Epidermal melanocyte (primary cell): Measurements from ENCODE around the gene MINDY3.

ENCODE experiments used
- DNase-seq: peaks from one replicate; pipeline ENCODE4 v3.0.0; 2011; ENCODE audit warnings: low spot score; ENCODE audit not compliant: insufficient read length

MINDY3 gene

GRCh38 chr10:15808204-15808797, 52.0 kb downstream of the MINDY3 start:
- DNase-seq = no peak

DNA sequence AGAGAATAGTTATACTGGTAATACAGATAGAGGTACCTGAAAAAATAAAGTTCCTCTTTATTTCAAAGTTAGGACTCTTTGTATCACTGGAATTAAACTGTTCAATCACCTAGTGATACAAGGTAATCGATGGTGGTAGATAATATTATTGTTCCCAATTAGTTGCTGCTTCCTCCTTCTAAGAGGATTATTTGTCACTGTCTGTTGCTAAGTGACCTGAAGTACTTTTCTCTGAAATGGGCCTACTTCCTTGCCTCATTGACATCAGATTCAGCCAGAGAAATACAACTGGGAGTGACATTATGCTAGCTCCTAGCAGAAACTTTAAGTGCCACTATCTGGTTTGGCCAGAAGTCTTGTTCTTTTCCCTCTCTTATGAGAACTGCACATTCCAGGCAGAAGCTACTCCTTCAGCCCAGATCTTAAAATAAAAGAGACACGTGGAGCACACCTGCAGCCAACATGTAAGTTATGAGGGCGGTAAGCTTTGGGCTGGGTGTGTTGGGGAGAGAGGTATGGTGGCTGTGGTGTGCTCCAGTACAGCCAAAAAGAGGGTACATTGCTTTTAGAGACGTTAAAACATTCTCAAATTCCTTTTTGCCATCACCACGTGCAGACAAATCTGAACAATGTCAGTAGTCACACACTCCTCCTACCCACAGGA, 54.8 kb downstream of the MINDY3 start:
- DNase-seq = no peak

GRCh38 chr10:15804109-15804508, 56.2 kb downstream of the MINDY3 start:
- no peak for DNase-seq

DNA sequence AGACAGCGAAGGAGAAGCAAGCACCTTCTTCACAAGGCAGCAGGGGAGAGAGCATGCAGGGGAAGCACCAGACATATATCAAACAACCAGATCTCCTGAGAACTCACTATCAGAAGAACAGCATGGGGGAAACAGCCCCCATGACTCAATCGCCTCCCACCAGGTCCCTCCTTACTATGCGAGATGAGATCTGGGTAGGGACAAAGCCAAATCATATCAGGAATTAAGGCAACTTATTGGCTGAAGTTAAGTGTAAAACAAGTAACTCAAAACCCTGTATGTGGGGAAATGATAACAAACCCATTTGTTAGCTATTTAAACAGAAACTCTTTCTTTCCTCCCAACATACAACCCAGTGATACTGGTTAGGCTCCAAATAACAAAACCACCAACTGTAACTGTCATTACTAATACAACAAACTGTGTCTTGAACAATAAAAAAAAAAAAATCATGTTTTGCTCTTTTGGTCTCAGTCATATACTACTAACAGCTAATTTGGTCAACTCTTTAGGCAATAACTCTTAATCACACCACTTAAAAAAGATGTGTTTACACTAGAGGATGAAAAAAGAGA, 57.8 kb downstream of the MINDY3 start:
- DNase-seq = no peak

DNA sequence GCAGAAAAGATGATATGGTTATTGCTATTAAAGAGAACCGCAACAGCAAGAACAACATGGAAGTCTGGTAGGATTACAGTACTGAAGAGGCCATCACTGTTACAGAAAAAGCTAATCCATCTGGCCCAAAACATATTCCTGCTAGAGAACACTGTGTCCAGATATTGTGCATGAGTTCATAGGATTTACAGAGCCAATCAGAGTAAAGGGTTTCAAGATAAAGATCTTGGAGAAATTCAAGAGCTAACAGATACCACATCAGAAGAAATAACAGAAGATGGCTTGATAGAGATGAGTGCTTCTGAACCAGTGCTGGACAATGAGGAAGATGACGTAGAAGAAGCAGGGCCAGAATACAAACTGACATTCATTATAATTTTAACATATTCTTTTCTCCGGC, 58.7 kb downstream of the MINDY3 start:
- DNase-seq = no peak

DNA sequence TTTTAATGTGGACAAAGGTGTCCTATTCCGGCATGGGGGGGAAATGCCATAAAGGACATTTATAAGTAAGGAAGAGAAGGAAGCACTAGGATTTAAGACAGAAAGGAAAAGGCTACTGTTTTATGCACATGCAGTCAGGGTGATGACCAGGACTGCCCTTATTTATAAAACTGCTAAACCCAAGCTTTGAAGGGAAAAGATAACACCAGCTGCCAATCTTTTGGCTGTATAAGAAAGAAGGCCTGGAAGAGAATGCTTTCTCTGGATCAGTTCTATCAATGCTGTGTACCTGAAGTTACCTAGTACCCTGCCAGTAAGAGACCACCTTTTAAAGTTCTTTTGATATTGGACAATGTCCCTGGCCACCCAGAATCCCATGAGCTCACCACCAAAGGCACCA, 59.2 kb downstream of the MINDY3 start:
- DNase-seq = no peak

DNA sequence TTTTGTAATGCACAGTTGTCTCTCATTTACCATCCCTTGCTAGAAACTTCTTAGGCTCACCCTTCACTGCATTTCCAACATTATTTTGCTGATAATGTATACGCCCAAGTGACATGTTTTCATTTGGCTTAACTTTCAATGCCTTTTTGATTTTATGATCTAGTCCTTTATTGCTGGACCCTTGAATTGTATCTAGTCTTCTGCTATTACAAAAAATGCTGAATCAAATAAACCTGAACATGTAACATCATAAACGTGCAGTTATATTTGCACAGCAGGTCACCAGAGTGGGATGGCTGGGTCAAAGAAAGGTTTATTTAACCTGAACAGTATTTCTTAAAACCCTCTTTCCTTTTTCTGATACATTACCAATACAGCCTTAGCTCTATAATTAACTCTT, 63.0 kb downstream of the MINDY3 start:
- no peak for DNase-seq

- no peak for DNase-seq
Observed at GRCh38 chr10:15796762-15797161, 63.5 kb downstream of the MINDY3 start.

- no peak for DNase-seq
Observed at GRCh38 chr10:15796098-15796759, 64.1 kb downstream of the MINDY3 start.

DNA sequence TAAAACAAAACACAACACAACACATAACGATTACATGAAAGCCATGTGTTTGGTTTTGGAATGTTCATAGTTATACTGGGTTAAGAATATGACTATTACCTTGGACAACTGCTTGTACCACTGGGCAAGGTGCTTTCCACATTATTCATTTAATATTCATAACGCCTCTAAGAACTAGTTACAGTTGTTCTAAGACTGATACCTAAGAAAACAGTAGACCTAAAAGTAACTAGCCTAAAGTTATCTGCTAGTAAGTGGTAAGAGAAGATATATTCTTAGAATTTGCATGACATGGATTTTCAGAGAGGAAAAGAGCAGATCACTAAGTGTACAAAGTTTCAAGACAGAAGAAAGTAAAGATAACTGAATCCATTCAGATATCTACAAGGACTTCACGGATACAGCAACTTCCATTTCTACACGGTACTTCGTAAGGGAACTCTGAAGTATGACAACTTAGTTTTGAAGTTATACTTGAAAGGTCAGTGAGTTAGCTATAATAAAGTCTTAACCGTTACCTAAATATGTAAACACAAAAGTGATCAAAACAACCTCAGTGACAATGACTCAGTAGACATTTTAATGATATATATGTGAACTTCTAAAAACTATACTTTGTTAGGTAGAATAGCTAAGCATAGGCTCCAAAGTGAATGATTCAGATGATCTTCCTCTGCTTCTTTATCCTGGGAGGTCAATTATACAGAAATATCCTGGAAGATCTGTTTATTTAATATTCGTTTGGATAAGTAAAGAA, 65.1 kb downstream of the MINDY3 start:
- no peak for DNase-seq

DNA sequence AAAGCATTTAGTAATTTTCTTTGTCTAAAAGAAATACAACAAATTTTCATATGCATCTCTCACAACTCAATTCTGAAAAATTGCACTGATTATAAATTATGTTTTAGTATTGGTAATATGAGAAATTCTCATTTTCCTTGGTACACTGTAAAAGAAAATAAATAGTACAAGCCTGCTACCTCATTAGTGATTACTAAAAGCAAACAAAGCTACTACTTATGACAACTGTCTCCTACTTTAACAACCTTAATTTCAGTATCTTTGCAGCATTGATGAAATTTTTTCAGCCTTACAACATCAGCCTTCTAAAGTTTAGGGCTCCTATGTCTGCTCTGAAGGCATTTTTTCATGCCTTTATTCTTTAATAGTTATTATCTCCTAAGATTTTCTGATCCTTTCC, 65.7 kb downstream of the MINDY3 start:
- no peak for DNase-seq

DNA sequence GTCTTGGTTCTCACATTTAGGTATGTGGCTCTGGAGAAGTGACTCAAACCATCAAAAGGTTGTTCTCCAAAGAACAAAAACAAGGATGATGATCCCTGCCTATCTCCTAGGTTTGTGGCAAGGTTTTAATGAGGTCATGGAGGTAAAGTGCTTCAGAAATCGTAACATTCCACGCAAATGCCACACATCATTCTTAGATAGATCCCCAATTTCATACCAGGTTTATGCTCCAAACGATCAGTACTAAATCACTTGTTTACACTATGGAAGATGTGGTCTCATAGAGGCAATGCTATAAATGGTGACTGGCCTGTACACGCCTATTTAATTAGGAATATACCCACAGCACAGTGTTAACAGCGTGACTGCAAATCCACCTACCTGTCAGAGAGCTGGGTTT, 66.6 kb downstream of the MINDY3 start:
- DNase-seq = no peak

- DNase-seq = no peak
Observed at GRCh38 chr10:15792777-15793176, 67.5 kb downstream of the MINDY3 start.

GRCh38 chr10:15791816-15792524, 68.3 kb downstream of the MINDY3 start:
- DNase-seq = no peak

GRCh38 chr10:15789793-15790525, 70.3 kb downstream of the MINDY3 start:
- DNase-seq = no peak

- no peak for DNase-seq
Observed at GRCh38 chr10:15787426-15787825, 72.9 kb downstream of the MINDY3 start.

DNA sequence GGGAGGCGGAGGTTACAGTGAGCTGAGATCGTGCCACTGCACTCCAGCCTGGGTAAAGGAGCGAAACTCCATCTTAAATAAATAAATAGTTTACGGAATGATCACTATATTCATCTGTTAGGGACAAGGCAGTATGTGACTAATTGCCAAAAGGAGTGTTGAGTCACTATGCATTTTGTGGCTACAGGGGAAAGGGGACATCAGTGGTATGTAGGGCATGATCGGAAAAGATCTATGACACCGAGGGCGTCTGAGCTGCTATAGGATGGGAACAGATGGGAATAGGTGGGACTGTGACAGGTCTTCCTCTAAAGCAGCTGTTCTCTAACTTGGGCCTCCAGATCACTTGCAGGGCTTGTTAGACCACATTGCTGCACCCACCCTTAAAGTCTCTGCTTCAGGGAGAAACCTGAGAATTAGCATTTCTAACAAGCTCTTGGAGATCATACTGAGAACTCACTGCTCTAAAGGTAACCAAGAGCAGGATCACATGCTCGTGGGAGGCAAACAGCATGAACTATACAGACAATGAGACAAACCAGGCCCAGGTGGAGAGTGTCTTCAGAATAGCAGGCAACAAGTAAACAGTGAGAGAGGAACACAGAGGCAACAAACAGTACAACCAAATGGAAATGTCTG, 75.5 kb downstream of the MINDY3 start:
- no peak for DNase-seq

GRCh38 chr10:15783941-15784636, 76.2 kb downstream of the MINDY3 start:
- DNase-seq = no peak

DNA sequence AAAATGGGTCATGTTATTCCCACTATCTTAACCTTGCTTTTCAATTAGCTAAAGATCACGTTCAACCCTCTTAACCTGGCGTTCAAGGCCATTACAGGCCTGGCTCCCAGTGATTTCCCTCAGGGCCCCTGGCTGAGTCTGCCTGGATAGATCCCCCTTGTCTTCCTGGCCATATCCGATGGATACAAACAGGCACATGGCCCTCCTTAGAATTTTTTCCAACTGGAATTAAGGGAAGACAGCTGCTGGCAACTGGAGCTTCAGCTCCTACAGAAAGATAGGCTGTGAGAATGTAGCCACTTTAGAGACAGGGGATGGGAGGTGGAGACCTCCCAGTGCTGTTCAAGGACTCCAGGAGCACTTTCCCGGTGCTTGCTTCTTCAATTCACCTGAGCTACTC, 77.5 kb downstream of the MINDY3 start:
- no peak for DNase-seq
